Pericardium fibroblast (primary cell): ENCODE measurements around the gene ZNF600. TPM values are rescaled to one million over a fixed set of nuclear protein-coding genes. Genes with fewer than 3 reads are reported as not detected.

Experiments
- total RNA-seq: library from RNA; depleted of rRNA; stranded (reverse); fragments of >200 nt; gene quantifications from 2 replicates; pipeline ENCODE4 v1.2.3, GENCODE V29; 2015

The ZNF600 gene
- 1.4 and 2.3 TPM in 2 replicates for total RNA-seq

DNA sequence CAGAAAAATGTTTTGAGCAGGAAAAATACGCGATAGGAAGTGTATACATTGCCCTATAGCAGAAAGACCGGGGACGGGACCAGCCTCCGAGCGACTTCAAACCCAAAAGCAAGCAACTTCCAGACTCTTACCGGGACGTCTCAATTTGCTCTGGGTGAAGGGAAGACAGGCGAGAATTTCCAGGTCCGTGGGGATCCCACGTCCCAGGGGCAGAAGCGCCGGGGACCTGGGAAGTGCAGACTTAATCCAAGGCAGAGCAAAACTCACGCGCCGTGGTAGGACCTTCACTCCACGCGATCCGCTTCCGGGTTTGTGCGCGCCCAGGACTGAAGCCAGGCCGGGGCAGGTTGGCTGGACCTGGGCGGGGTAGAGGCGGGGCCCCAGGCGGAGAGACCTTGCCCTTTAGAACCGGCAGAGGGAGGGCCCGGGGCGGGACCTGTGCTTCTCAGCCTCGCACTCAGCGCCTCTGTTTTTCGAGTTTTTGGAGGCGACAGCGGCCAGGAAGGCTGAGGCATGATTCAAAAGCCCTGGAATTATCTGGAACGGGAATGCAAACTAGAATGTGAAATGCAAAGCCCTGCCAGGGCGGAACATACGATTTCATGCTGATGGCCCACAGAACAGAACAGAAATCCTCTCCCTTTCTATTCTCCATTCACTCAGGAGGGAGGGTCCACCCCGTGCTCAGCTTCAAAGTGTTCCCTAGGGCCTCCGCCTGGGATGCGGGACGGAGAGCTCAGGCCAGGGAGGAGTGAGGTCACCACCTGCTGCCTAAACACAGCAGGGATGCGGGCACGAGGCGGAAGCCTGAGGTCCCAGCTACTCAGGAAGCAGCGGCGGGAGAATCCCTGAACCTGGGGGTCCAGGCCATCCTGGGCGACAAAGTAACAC lies at the start of gene ZNF600:
TSS of gene ZNF600 (minus strand) at position 328 of the 891 bp plus-strand sequence. CDS start 7,903 bp downstream, outside the sequence.

DNA sequence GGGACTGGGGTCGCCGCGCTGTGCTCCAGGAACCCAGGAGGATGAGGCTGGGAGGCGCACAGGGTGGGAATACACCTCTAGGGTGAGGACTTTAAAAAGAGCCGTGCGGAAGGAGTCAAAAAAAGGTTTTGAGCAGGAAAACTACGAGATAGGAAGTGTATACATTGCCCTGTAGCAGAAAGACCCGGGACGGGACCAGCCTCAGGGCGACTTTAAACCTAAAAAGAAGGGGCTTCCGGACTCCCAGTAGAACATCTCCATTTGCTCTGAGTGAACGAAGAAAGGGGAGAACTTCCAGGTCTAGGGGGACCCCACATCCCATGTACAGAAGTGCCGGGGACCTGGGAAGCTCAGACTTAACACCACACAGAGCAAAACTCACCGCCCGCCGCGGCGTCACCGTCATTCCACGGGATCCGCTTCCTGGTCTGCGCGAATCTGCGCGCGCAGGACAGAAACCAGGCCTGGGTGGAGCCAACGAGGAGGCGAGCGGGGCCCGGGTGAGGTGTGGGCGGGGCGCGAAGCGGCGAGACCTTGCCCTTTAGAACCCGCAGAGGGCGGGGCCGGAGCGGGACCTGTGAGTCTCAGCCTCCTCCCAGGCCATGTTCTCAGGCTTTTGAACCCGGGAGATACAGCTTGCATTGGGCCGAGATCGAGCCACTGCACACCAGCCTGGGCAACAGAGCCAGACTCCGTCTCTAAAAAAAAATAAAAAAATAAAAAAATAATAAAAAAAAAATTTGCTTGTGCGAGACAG lies 34.8 kb upstream of the ZNF600 start, which contains the start of gene ZNF28:
TSS of gene ZNF28 (minus strand) at position 430 of the 757 bp plus-strand sequence. CDS start 3,675 bp downstream, outside the sequence.

DNA sequence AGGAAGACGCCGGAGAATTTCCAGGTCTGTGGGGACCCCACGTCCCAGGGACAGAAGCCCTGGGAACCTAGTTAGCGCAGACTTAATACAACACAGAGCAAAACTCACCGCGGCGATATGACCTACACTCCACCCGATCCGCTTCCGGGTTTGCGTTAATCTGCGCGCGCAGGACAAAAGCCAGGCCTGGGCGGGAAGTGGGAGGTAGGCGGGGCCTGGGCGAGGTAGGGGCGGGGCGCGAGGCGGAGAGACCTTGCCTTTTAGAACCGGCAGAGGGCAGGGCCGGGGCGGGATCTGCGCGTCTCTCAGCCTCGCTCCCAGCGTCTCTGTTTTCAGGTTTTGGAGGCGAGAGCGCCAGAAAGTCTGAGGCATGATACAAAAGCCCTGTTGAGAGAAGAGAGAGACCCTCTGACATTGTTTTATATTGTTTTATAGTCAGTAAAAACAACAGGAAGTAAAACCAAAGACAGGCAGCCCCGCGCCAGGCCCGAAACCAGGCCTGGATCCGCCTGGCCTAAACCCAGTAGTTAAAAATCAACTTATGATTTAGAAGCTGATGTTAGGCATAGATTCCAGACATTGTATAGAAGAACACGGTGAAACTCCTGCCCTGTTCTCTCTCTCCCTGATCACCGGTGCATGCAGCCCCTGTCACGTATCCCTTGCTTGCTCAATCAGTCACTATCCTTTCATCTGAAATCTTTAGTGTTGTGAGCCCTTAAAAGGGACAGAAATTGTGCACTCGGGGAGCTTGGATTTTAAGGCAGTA lies 51.5 kb downstream of the ZNF600 start, which contains the start of gene ZNF611:
TSS of gene ZNF611 (minus strand) at position 152 of the 769 bp plus-strand sequence. CDS start 19,150 bp downstream, outside the sequence.

Other genes with a start within 250 kb of the ZNF600 start
- gene ZNF701, start 216.5 kb downstream of the ZNF600 start, total RNA-seq: 2.6 and 3.9 TPM in 2 replicates
- 11.6 and 27.3 TPM in 2 replicates for gene ZNF83, start 148.4 kb downstream of the ZNF600 start, total RNA-seq
- gene ZNF611, start 51.7 kb downstream of the ZNF600 start, total RNA-seq: 3.7 and 9.4 TPM in 2 replicates
- 4.7 and 6.1 TPM in 2 replicates for gene ZNF28, start 34.8 kb upstream of the ZNF600 start, total RNA-seq
- 7.2 and 8.2 TPM in 2 replicates for gene ZNF468, start 70.8 kb upstream of the ZNF600 start, total RNA-seq
- 4.1 and 5.5 TPM in 2 replicates for gene ZNF320, start 110.8 kb upstream of the ZNF600 start, total RNA-seq
- gene ZNF888, start 136.6 kb upstream of the ZNF600 start, total RNA-seq: 0.68 and 1.4 TPM in 2 replicates
- gene ZNF816, start 176.1 kb upstream of the ZNF600 start, total RNA-seq: 2.7 and 4.7 TPM in 2 replicates
- gene ERVV-1, start 227.1 kb upstream of the ZNF600 start, total RNA-seq: not detected in 2 replicates